NCI-H460 (cell line): ENCODE results near the gene PRKAR2B. TPM values are rescaled to one million over a fixed set of nuclear protein-coding genes. Genes with fewer than 3 reads are reported as not detected.
A peak's percentile ranks its signal among the peaks of the same experiment; 100 is the strongest.

Experiments used
- DNase-seq: peaks from one replicate; pipeline ENCODE4 v3.0.0-alpha.2; 2016; ENCODE audit warnings: low read depth; ENCODE audit errors: extremely low read depth
- total RNA-seq: library from RNA; depleted of rRNA; stranded (reverse); fragments of >200 nt; shearing (Covaris generic); gene quantifications from 2 replicates; pipeline ENCODE4 v1.2.3, GENCODE V29; 2014

PRKAR2B gene
- total RNA-seq, 1 experiment from 2014 or later: 2.7 TPM

DNA sequence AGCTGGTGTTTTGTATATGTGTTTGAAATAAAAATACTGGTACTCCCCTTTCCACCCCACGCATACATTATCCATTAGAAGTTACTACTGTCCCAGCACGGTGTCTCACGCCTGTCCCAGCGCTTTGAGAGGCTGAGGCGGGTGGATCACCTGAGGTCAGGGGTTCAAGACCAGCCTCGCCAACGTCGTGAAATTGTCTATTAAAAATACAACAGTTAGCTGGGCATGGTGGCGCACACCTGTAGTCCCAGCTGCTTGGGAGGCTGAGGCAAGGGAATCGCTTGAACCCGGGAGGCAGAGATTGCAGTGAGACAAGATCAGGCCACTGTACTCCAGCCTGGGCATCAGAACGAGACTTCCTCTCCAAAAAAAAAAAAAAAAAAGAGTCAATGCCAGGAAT, 127.0 kb downstream of the PRKAR2B start:
- no peak for DNase-seq

DNA sequence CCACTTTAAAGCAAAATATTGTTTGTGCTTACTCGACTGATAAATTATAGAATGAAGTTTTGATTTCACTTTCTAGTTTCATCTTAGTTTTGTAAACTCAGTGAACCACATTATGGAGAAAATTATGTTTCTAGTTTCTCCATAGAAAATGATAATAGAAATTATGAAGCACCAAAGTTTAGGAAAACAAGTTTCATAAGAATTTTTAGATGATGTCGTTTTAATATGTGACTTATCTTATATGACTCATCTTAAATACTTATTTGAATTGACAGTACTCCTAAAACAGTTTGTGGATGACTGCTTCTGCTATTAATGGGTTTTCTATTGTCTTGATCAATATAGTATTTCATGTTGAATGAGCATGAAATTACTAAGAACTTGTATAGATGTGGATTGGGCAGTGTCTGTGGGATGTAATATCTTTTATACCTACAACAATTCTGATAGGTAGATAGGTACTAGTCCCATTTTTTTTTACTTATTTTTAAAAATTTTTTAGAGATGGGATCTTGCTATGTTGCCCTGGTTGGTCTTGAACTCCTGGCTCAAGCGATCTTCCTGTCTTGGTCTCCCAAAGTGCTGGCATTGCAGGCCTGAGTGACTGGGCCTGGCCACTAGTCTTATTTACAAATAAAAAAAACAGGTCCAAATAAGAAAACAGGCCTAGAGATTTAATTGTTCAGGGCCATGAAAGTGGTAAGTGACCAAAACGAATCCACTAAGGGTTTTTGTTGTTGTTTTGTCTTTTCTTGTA, 127.9 kb downstream of the PRKAR2B start:
- DNase-seq: no peak

DNA sequence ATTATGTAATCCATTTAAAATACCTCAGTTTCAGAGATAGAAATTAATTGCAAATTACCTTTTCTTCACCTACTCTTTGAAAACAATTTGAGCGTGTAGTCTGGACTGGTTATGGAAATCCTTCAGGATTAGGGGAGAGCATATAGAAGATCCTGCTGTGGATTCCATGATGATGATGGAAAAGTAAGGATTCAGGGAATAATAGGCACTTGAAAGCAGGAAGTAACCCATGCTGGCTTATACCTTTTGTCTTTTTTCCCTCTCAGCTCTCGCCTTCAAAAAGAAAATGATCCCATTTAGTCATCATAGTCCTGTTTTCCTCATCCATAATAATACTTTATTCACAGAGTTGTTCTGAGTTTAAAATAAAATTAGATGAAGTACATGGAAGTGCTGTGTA, 128.7 kb downstream of the PRKAR2B start:
- no peak for DNase-seq

DNA sequence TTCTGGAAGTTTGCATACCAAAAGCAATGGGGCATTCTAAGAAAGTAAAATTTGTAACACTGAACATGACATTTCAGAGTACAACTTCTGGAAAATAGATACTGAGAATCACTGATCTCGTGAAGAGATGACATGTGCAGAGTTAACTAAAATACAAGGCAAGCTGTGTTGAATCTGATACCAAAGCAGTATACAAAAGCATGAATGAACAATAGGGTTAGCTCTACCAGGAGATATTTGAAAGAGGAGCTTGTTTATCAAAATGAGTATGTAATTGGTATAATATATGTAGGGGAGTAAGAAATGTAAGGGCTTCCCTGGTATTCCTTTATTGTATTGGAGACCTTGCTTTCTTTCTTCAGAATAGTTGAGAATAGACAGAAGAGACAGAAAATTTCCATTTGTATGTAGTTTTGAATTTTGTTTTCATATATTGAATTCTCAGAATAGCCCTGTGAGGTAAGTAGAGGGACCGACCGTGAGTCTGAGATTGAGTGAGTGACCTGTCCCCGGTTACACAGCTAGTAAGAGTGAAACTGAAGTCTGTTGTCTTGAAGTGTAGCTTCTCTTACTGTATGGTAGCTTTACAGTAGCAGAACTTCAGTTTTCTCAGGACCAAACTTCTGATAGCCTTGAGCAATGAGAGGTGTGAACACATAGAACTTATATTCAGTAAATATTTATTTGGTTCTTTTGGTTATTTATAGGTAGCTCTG, 129.3 kb downstream of the PRKAR2B start:
- DNase-seq: no peak

DNA sequence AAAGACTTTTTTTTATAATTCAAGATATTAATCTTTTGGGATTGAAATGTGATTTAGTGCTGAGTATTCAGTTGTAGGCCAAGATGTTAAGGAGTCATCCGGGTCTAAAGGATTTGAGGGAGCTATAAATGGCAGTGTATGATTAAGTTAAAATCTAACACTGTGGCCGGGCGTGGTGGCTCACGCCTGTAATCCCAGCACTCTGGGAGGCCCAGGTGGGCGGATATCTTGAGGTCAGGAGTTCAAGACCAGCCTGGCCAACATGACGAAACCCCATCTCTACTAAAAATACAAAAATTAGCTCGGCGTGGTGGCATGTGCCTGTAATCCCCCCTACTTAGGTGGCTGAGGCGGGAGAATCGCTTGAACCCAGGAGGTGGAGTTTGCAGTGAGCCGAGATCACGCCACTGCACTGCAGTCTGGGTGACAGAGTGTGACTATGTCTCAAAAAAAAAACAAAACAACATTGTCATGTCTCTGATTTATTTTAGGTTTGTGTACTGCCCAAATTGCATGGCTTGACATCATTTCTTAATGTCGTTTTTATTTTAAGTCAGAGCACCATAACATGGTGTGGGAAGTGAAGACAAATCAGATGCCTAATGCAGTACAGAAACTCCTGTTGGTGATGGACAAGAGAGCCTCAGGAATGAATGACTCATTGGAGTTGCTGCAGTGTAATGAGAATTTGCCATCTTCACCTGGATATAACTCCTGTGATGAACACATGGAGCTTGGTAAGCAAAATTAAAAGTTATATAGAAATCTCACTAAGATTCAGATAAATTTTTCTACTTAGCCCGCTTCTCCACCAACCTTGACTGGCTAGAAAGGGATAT, 135.0 kb downstream of the PRKAR2B start:
- no peak for DNase-seq

DNA sequence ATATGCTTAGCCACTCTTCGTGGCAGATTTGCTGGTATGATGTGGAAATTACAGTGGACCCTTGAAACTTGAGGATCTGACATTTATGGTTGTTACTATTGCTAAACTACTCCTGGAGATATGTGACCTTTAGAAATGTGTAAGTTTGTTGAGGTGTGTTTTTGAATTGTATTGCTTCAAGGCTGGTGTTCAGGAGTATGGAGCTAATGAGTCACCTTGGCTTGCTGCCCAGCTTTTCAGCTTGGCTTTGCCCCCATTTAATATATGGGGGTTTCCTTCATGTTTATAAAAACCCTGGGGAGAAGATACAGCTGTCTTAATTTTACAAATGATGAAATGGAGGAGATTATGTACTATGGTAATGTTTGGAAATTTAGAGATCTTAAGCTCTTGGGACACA, 135.9 kb downstream of the PRKAR2B start:
- DNase-seq: no peak

DNA sequence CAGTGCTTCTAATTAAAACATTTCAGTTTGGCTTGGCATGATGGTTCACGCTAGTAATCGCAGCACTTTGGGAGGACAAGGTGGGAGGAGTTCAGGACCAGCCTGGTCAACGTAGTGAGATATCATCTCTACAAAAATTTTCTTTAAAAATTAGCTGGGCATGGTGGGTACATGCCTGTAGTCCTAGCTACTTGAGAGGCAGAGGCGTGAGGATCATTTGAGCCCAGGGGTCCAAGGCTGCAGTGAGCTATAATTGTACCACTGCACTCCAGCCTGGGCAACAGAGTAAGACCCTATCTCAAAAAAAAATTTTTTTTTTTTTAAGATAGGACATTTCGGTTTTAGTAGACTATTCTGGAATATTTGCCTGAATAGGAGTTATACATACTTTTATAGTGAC, 136.7 kb downstream of the PRKAR2B start:
- DNase-seq: no peak

DNA sequence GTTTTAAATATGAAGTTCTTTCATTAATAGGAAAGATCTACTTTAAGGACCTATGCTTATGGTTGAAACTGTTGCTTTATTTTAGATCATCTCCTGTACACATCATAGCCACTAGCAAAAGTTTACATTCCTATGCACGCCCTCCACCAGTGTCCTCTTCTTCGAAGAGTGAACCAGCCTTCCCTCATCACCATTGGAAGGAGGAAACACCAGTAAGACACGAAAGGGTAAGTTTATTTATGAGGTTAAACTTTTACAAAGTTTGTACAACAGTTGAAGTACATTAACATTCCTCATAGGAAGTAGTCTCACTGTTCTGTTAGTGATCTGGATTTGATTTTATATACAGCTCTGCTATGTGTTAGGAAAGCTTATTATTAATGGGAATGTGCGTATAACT, 141.2 kb downstream of the PRKAR2B start:
- DNase-seq: no peak

DNA sequence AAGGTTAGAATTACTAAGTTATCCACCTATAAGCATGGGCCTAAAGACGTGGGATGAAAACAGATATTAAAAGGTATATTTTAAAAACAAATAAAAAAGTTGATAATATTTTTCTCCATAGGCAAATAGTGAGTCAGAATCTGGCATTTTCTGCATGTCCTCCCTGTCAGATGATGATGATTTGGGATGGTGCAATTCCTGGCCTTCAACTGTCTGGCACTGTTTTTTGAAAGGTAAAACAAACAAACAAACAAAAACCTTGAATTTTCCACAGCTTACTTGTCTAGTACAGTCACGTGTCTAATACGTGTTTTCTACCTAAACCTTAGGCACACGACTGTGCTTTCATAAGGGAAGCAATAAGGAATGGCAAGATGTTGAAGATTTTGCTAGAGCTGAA, 141.7 kb downstream of the PRKAR2B start:
- no peak for DNase-seq

DNA sequence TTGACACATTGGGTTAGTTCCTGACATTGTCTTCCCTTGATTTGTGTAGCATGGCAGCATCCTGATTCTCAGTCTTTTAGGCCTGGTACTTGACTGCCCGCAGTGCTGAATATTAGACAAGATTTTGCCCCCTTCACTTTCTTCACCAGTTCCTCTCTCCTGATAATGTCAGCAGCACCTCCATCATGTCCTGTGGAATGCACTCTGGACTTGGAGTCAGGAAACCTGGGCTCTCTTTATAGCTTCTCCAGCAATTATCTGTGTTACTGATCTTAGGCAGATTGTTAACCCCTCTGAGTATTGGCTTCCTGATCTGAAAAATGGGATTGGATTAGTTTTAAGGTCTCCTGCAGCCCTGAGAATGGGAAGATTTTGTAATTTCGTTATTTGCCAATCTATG, 143.3 kb downstream of the PRKAR2B start:
- DNase-seq: no peak

DNA sequence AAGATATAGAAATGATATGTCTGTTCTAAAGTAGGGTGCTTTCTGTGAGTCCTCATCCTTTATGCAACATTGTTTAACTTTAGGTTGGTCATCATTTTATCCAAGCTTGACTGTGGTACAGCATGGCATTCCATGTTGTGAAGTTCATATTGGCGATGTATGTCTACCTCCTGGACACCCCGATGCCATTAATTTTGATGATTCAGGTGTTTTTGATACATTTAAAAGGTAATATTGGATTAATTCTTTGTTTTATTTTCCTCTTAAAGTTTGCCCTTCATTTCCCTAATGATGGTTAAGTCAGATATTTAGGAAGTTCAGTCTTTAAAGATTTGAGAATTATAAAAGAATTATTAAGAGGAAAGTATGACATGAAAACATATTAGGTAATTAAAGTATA, 145.6 kb downstream of the PRKAR2B start:
- no peak for DNase-seq

DNA sequence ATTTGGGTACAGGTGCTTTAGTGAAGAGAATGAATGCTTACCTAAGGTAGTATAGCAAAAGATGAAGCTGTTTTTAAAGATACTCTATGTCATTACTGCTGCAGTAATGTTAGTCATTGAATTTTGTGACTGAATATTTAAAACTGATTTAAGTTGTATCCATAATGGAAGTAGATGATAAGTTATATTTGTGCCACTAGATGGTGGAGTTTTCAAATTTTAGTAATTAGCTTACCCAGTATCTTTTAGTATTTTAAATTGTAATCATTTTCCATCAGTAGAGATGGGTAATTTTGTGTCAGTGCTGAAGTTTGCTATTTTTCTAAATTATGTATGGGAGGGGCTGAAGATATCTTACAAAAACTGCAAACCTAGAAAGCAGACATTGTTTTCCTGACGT, 149.5 kb downstream of the PRKAR2B start:
- no peak for DNase-seq

DNA sequence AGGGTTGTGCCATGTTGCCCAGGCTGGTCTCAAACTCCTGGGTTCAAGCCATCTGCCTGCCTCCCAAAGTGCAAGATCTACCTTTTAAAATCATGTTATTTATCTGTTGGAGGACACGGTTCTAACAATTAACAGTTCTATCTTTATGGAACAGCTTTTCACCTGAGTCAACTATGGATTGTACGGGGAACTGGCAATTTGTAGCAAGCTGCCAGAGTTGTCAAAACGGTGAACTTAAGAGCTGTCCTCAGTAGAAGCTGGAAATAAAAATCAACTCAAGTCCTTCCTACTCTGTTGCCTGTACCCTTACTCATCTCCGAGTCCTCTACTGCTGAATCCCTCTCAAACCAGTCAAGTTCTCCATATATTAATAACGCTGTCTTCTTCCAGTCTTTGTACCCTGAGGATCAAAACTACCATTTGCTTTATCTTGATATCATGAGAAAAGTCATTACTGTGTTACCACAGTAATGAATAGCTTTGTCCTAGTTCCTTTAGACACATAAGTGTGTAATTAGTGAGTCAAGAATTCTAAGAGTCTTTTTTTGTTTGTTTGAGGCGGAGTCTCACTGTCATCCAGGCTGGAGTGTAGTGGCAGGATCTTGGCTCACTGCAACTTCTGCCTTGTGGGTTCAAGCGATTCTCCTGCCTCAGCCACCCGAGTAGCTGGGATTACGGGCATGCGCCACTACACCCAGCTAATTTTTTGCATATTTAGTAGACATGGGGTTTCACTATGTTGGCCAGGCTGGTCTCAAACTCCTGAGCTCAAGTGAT, 152.5 kb downstream of the PRKAR2B start:
- DNase-seq: no peak

DNA sequence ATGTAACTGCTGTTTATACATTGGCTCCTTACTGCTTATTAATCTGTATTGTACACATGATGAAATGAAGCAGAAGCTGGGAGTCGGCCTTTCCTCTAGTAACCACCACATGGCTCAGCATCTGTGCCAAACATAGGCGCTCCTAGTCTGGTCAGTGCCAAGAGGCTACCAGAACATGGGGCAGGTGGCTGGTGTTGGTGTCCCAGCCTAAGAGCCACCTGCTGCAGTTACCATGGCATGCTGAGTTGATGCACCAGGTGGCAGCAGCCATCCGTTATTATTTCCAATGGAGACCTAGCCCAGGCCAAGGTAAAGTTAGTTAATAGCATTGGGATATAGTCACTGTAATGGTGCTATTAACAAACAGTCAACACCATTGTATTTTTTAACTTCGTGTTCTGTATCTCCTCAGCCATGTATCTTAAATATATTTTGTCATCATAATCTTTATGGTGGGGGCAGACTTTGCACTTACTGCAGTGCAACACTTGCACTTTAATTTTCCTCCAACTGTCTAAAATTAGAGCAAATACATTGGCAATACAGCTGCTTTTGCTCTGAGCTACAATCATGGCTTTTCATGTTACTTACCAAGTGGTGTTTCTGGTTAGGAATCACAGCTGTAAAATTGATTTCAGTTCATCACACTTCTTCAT, 157.4 kb downstream of the PRKAR2B start:
- DNase-seq: peak; percentile 38

DNA sequence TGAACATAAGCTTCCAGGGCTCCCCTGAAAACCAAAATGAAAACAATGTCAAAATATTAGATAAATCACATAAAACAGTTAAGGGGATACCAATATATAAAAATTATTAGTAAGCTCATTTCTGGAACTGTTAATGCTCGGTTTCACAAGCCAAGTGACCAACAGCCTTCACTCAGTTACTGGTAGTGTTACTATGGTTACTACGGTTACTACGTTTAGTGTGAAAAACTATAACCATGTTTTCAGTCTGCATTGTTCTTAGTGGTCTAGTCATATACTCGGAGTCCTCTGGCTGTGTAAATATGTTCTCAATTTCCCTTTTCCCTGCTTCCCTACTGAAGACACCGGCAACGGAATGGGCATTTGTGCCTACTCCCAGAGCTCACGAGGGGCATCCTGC, 159.1 kb downstream of the PRKAR2B start:
- DNase-seq: no peak

DNA sequence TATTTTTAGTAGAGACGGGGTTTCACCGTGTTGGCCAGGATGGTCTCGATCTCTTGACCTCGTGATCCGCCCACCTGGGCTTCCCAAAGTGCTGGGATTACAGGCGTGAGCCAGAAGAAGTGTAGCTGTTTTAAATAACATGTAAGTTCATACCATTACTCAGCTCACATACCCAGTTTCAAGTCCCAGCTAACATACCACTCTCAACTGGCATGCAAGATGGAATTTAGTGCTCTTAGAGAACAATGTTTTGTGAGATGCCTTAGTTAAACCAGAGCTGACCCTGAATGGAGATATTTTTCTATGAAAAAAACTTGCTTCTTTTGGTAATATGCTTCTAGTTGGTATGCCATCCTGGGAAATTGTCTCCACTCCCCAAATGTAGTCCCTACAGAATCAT, 161.6 kb downstream of the PRKAR2B start:
- no peak for DNase-seq

DNA sequence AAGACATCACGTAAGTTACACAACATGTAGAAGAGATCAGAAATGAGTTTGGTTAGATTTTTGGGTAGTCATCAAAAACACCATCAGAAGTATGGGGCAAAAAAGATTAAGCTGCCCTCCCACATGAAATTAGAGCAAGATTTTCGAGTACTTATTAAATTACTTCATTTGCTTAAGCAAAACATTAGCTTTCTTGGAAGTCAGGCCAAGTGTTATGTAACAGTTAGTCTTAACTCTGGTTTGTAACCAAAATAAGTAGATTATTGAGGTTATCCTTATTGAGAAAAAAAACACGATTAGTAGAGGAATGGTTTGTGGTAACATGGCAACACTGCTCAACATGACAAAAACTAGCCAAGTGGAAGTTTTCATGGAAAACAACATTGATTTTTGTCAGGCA, 162.2 kb downstream of the PRKAR2B start:
- no peak for DNase-seq

DNA sequence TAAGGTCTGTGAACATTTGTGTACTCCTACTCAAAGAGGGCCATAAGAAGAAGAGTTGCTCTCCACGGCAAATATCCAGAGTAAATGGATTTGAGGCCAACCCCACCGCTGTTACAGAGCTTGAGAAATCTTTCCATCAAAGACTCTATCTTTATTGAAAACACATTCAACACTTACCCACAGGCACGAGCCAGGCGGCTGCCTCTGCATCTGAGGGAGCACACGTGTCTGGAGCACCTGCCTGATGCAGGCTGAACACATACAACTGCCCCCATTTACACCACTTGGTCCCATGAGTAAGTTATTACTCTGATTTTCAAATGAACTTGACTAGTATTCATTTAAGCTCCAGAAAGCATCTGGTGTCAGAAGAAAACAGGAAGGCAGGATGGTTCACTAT, 163.0 kb downstream of the PRKAR2B start:
- no peak for DNase-seq

DNA sequence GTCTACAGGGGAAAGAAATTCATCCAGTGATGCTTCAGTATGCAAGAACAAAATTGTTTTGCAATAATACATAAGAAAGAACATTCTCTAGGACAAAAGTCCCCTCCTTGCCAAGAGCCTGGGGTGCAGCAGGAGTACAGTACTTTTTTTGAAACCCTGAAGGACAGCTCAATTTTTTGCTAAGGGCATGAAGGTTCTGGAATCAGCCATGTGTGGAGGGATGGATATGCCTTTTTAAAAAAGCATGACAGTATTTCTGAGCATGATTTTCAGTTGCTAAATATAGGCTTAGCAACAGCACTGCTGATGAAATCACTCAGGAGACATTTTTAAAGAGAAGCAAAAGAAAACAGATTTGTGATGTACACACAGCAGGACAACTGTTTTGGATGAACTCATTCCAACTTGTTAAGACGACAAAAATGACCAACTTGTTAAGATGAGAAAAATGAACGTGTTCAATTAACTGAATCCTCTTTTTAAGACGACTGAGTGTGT, 163.6 kb downstream of the PRKAR2B start:
- DNase-seq: no peak

DNA sequence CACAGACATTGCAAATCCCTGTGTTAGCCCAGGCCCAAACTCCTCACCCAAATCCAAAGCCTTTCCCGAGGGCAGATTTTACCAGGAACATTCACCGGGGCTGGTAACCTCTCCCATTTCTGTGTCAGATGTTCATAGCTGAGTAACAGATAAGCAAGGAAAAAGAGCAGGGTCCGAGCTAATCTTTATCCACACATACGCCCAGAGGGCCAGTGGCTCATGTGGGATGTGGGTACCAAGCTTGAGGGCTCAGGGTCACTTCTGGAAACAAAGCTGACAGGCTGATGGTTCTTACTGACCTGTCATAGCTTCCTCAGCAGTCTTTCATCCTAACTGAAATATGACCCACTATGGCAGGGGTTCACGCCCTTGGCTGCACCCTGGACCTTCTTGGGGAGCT, 164.1 kb downstream of the PRKAR2B start:
- no peak for DNase-seq
